Measurements from ENCODE around the gene PARD3.

DNA sequence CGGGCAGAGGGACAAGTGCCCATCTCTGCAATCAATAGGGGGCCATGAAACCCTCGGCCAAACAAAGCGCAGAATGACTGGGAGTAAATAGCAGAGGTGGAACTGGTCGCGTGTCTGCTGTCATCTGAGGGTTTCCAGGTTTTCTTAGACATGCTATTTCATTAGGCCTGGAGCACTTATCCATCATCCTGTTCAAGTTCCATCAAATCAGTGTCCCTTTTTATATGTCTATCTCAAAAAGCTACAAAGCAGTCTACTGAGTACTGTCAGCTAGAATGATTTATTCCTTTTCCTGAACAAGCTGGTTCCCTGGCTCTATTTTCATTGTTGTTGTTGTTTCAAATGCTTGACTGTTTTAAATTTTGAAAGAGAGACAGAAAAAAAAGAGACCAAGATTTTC lies 590.5 kb downstream of the PARD3 start:
- TF ChIP-seq, protein P1, sequence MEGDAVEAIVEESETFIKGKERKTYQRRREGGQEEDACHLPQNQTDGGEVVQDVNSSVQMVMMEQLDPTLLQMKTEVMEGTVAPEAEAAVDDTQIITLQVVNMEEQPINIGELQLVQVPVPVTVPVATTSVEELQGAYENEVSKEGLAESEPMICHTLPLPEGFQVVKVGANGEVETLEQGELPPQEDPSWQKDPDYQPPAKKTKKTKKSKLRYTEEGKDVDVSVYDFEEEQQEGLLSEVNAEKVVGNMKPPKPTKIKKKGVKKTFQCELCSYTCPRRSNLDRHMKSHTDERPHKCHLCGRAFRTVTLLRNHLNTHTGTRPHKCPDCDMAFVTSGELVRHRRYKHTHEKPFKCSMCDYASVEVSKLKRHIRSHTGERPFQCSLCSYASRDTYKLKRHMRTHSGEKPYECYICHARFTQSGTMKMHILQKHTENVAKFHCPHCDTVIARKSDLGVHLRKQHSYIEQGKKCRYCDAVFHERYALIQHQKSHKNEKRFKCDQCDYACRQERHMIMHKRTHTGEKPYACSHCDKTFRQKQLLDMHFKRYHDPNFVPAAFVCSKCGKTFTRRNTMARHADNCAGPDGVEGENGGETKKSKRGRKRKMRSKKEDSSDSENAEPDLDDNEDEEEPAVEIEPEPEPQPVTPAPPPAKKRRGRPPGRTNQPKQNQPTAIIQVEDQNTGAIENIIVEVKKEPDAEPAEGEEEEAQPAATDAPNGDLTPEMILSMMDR (IDR thresholded peaks at IDR 0.05; ENCODE audit: insufficient read depth, low read depth, low read length) = no peak
- TF ChIP-seq EZH2 (IDR thresholded peaks at IDR 0.05; ENCODE audit: insufficient read depth, low read length) = no peak

All from astrocyte (in vitro differentiated cells and primary cell).